D721Med (cell line): ENCODE results near the gene ZNF398.

Source experiments
- DNase-seq: peaks from one replicate; pipeline ENCODE4 v3.0.0; 2011; ENCODE audit warnings: low spot score; ENCODE audit not compliant: insufficient read length
- FAIRE-seq: peaks from 2 replicates; lab custom pipeline; 2011; peaks lifted over from hg19 to GRCh38; lab: Jason Lieb, UNC
- CTCF ChIP-seq: IDR thresholded peaks from 2 replicates; pipeline ENCODE4 v1.5.1; 2012; ENCODE audit warnings: mild to moderate bottlenecking, control low read depth; ENCODE audit not compliant: insufficient read depth; ENCODE audit errors: missing control alignments

Gene ZNF398

GRCh38 chr7:149188213-149188612, 41.0 kb downstream of the ZNF398 start:
- no peak for FAIRE-seq
- DNase-seq: no peak
- no peak for TF ChIP-seq CTCF

GRCh38 chr7:149188637-149189259, 41.5 kb downstream of the ZNF398 start:
- FAIRE-seq: no peak
- TF ChIP-seq CTCF: no peak
- no peak for DNase-seq

- no peak for FAIRE-seq
- TF ChIP-seq CTCF: no peak
- DNase-seq: no peak
These were observed 44.6 kb downstream of the ZNF398 start for GRCh38 chr7:149191851-149192250.

GRCh38 chr7:149194799-149195179, 47.5 kb downstream of the ZNF398 start:
- no peak for FAIRE-seq
- DNase-seq: no peak
- no peak for TF ChIP-seq CTCF

- DNase-seq (peak; percentile 91), FAIRE-seq (no peak)
- TF ChIP-seq CTCF: peak; percentile 54
These were observed 48.2 kb downstream of the ZNF398 start, which contains the start of gene ZNF282 for GRCh38 chr7:149195180-149196150. Gene ZNF282, plus strand, starts transcription at chr7:149195546. Its CDS starts 44 bp downstream, at chr7:149195590.

GRCh38 chr7:149196151-149196704, 49.0 kb downstream of the ZNF398 start:
- no peak for FAIRE-seq
- no peak for DNase-seq
- no peak for TF ChIP-seq CTCF
